Measurements from ENCODE around the gene SRY. TPM values are rescaled to one million over a fixed set of nuclear protein-coding genes. Genes with fewer than 3 reads are reported as not detected.
"Not testable (repeated sequence)": the region's sequence is repeated elsewhere in the genome, so short reads cannot be mapped to it uniquely, and the experiment has no call there.

The SRY gene
- not detected for total RNA-seq

DNA sequence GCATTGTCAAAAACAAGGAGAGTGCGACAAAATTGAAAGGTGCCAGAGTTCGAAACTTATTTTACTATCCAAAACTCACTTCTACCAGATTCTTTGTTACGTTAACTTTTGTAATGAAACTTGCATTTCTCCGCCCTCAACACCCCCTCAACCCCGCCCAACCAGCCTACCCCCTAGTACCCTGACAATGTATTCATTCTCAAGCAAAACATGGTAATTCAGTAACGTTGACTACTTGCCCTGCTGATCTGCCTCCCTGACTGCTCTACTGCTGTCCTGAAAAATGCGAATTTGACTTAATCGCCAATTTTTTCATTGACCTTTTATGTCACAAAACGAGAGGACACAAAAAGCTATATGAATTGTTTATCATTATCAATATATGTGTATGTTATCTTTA is at the start of gene SRY:
Gene SRY, minus strand, starts transcription at position 83 of the 400 bp plus-strand sequence. Its CDS starts 79 bp downstream, at position 4.
- Mint-ChIP-seq H3K4me3 (peak within 1 kb of the TSS; percentile 68), H3K4me1 (ENCODE audit: low read depth in 2 of 2) (peaks cover 0 to 6% of the 10 kb centered on the region in 2 donors), H3K9me3 (no peaks in the 10 kb centered on the region)

DNA sequence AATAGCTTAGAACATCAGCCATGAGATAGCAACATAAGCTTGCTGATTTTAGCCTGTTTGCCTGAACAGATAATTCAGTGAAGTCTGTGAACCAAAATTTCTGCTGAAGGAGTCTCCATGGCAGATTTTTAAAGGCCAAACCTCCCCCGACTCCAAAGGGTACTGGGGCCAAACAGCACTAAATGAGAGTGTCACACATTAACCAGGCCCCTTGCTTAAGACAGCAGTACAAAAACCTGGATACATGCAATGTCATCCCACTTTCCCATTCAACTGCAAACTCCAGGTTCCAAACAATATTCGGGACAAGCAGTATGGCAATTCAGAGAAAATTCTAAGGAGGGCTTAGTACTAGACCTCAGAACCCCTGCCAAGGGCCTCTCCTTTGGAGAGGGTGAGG is 49.6 kb upstream of the SRY start:
- H3K4me1 Mint-ChIP-seq (ENCODE audit: low read depth in 2 of 2), result no peaks in the 10 kb centered on the region
- no peaks in the 10 kb centered on the region for H3K36me3 Mint-ChIP-seq
- H3K9me3 Mint-ChIP-seq, result no peaks in the 10 kb centered on the region
- peaks cover 0 to 18% of the 10 kb centered on the region in 2 donors for H3K27me3 Mint-ChIP-seq
- no peak overlapping the region for H3K4me3 Mint-ChIP-seq
- no peak for ATAC-seq
- no peak overlapping the region for H3K27ac Mint-ChIP-seq
- DNase-seq (ENCODE audit: low spot score), result no peak

More for the DNA sequence above, at the start of gene SRY:
- DNase-seq (ENCODE audit: low spot score) (no peak), ATAC-seq (no peak)
- Mint-ChIP-seq H3K36me3 (peaks cover 5% of the 10 kb centered on the region), H3K27me3 (peaks cover 0 to 39% of the 10 kb centered on the region in 2 donors), H3K27ac (no peak within 1 kb of the TSS)

DNA sequence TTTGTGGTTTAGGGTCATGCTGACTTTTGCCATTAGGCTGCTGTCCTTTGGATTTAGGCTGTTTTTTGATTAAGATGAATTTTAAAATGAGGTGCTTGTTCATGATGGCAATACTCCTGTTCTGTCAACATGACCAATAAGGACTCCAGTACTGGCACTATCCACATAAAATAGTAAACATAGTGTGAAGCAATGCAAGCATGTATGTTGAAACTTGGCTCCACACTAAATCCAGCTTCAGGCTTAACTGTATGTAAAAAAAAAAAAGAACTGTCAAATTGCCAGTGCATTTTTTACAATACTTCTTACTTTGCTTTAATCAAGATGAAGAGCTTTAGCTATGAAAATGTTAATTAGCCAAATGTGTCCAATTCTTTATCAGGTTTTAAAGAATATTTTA is 47.7 kb upstream of the SRY start:
- Mint-ChIP-seq H3K4me1 (ENCODE audit: low read depth in 2 of 2) (no peaks in the 10 kb centered on the region), H3K4me3 (no peak overlapping the region), H3K27me3 (peaks cover 0 to 32% of the 10 kb centered on the region in 2 donors), H3K27ac (no peak overlapping the region), H3K9me3 (no peaks in the 10 kb centered on the region), H3K36me3 (no peaks in the 10 kb centered on the region)
- ATAC-seq (no peak), DNase-seq (ENCODE audit: low spot score) (no peak)

DNA sequence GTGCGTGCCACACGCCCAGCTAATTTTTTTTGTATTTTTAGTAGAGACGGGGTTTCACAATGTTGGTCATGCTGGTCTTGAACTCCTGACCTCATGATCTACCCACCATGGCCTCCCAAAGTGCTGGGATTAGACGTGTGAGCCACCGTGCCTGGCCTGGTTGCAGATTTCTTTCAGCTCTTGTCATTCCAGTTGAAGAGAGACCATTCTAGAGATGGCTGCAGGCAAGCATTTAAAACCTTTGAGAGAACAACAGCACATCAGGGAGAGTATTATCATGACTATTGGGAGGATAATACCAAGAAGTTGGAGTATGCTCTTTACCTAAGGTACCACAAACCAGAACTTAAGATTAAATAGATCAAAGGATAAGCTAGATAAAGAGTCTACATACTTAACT is 41.0 kb upstream of the SRY start:
- no peaks in the 10 kb centered on the region for H3K9me3 Mint-ChIP-seq
- no peak for DNase-seq (ENCODE audit: low spot score)

GRCh38 chrY:2824471-2824870 is 37.0 kb upstream of the SRY start:
- H3K27me3 Mint-ChIP-seq, result no peaks in the 10 kb centered on the region
- ATAC-seq (no peak), DNase-seq (ENCODE audit: low spot score) (no peak)
- H3K9me3 Mint-ChIP-seq, result no peaks in the 10 kb centered on the region
- no peaks in the 10 kb centered on the region for H3K36me3 Mint-ChIP-seq
- no peaks in the 10 kb centered on the region for H3K4me1 Mint-ChIP-seq (ENCODE audit: low read depth in 2 of 2)
- no peak overlapping the region for H3K4me3 Mint-ChIP-seq
- H3K27ac Mint-ChIP-seq, result no peak overlapping the region

More for the DNA sequence above, 41.0 kb upstream of the SRY start:
- Mint-ChIP-seq H3K4me3 (no peak overlapping the region), H3K27me3 (peaks cover 0 to 16% of the 10 kb centered on the region in 2 donors), H3K4me1 (ENCODE audit: low read depth in 2 of 2) (no peaks in the 10 kb centered on the region), H3K27ac (no peak overlapping the region), H3K36me3 (no peaks in the 10 kb centered on the region)
- no peak for ATAC-seq

- not testable (repeated sequence) for DNase-seq (ENCODE audit: low spot score); H3K27me3 Mint-ChIP-seq; H3K4me3 Mint-ChIP-seq; H3K4me1 Mint-ChIP-seq (ENCODE audit: low read depth in 2 of 2); ATAC-seq; H3K36me3 Mint-ChIP-seq; H3K27ac Mint-ChIP-seq; H3K9me3 Mint-ChIP-seq
These were observed 29.8 kb upstream of the SRY start for GRCh38 chrY:2817146-2817896.

DNA sequence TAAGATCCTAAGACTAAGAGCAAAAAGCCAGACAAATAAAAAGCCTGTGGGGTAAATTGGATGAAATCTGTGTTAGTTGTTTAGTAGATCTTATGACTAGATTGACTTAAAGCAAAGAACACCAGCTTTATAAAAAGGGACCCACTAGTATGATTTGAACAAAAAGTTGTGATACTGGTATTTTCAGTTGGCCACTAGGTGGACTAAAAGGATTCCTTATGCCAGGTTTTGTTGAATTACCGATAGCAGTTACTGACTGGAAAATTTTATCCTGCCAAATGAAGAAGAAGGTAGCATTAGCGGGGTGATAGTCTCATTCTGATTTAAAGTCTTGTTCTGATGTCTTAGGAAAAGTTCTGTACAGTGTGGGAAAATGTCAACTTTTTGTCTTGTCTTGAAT is 12.8 kb upstream of the SRY start:
- no peaks in the 10 kb centered on the region for H3K36me3 Mint-ChIP-seq
- no peak overlapping the region for H3K4me3 Mint-ChIP-seq
- H3K27me3 Mint-ChIP-seq, result peaks cover 0 to 8% of the 10 kb centered on the region in 2 donors
- H3K4me1 Mint-ChIP-seq (ENCODE audit: low read depth in 2 of 2), result no peaks in the 10 kb centered on the region
- no peaks in the 10 kb centered on the region for H3K9me3 Mint-ChIP-seq
- no peak for DNase-seq (ENCODE audit: low spot score)
- H3K27ac Mint-ChIP-seq, result no peak overlapping the region
- no peak for ATAC-seq

DNA sequence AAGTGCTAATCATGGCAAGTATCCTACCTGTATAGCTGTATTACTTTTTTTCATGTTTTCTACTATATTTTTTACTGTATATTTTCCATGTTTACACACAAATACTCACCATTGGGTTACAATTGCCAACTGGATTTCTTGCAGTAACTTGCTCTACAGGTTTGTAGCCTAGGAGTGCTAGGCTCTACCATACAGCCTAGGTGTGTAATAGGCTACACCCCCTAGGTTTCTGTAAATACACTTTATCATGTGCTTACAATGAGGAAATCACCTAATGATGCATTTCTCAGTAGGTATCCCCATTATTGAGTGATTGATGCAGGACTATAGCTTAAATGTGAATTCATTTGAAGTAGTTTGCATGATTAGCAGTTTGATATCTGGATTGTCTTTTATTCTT is 10.5 kb upstream of the SRY start:
- ATAC-seq (no peak), DNase-seq (ENCODE audit: low spot score) (no peak)
- Mint-ChIP-seq H3K36me3 (no peaks in the 10 kb centered on the region), H3K27ac (no peak overlapping the region), H3K4me3 (no peak overlapping the region), H3K9me3 (no peaks in the 10 kb centered on the region), H3K27me3 (no peaks in the 10 kb centered on the region), H3K4me1 (ENCODE audit: low read depth in 2 of 2) (no peaks in the 10 kb centered on the region)

DNA sequence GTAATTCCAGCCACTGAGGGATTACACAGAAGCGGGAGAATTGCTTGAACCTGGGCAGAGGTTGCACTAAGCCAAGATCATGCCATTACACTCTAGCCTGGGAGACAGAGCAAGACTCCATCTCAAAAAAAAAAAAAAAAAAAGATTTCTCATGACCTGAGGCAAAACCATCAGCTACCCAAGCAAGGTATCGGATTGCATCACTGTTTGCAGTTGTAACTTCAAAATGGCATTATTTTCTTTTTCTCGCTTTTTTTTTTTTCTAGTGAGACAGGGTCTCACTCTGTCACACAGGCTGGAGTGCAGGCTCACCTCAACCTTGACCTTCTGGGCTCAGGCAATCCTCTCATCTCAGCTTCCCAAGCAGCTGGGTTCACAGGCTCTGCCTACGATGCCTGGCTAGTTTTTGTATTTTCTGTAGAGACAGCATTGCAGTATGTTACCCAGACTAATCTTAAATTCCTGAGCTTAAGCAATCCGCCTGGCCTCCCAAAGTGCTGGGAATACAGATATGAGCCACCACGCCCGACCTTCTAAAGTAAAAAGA is 9.6 kb upstream of the SRY start:
- Mint-ChIP-seq H3K27ac (no peak overlapping the region), H3K27me3 (no peaks in the 10 kb centered on the region), H3K36me3 (no peaks in the 10 kb centered on the region), H3K4me3 (no peak overlapping the region), H3K9me3 (no peaks in the 10 kb centered on the region), H3K4me1 (ENCODE audit: low read depth in 2 of 2) (no peaks in the 10 kb centered on the region)
- ATAC-seq (no peak), DNase-seq (ENCODE audit: low spot score) (no peak)

DNA sequence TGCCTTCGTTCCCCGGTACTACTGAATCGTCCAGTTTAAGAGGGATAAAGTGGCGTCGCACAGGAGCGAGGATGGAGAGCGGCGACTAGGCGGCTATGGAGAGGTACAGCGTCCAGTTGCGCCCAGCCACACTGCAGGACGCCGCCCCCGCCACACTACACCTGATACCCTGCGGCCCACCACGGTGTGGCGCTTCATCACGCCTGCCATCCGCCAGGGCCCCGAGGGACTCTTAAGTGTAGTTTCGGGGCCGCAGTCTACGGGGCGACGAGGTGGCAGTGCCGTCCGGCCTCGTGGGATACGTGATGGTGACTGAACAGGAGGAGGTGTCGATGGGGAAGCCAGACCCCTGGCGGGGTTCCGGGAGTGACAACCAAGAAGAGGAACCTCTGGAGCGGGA is 2.3 kb upstream of the SRY start:
- ATAC-seq (no peak), DNase-seq (ENCODE audit: low spot score) (no peak)
- Mint-ChIP-seq H3K27me3 (peaks cover 0 to 39% of the 10 kb centered on the region in 2 donors), H3K4me3 (no peak overlapping the region), H3K36me3 (peaks cover 5% of the 10 kb centered on the region), H3K27ac (no peak overlapping the region), H3K4me1 (ENCODE audit: low read depth in 2 of 2) (peaks cover 0 to 6% of the 10 kb centered on the region in 2 donors), H3K9me3 (no peaks in the 10 kb centered on the region)

GRCh38 chrY:2786876-2787512 is 488 bp downstream of the SRY start:
- H3K4me3 Mint-ChIP-seq, result peak overlapping the region; percentile 68
- DNase-seq (ENCODE audit: low spot score), result no peak
- peaks cover 5% of the 10 kb centered on the region for H3K36me3 Mint-ChIP-seq
- H3K9me3 Mint-ChIP-seq, result no peaks in the 10 kb centered on the region
- H3K27me3 Mint-ChIP-seq, result peaks cover 0 to 39% of the 10 kb centered on the region in 2 donors
- peaks cover 0 to 6% of the 10 kb centered on the region in 2 donors for H3K4me1 Mint-ChIP-seq (ENCODE audit: low read depth in 2 of 2)
- H3K27ac Mint-ChIP-seq, result no peak overlapping the region
- ATAC-seq, result no peak

Other genes starting within 250 kb of the SRY start
- 100 to 1,000 TPM in 1 of 2 donors, not detected in 1; 174 TPM for gene RPS4Y1, start 53.9 kb upstream of the SRY start, total RNA-seq
- 10 to 100 TPM in 1 of 2 donors, not detected in 1; 21.4 TPM for gene ZFY, start 147.7 kb upstream of the SRY start, total RNA-seq